Keratinocyte (primary cell): ENCODE data around the gene PAOX.

Experiments used
- CTCF ChIP-seq, 3 experiments: IDR thresholded peaks in 1 of 3; conservative IDR thresholded peaks in 1 of 3; optimal IDR thresholded peaks in 1 of 3; 2 replicates in 2 of 3; 3 replicates in 1 of 3; pipeline versions ENCODE3 to v1.5.1; 2011; ENCODE audit warnings: low read length in 3 of 3, mild to moderate bottlenecking in 3 of 3, moderate library complexity in 2 of 3, control low read depth in 1 of 3, inconsistent platforms in 1 of 3; ENCODE audit not compliant: insufficient read depth in 2 of 3; ENCODE audit errors: extremely low read depth in 1 of 3
- EZH2 ChIP-seq: IDR thresholded peaks from one replicate; pipeline ENCODE4 v1.6.1; 2012; ENCODE audit warnings: inconsistent platforms, mild to moderate bottlenecking, low read length, moderate library complexity

GRCh38 chr10:133372507-133372906 lies 6.6 kb upstream of the PAOX start:
- TF ChIP-seq EZH2: no peak
- TF ChIP-seq CTCF (optimal IDR thresholded peaks at IDR 0.05 in 1 of 3, IDR thresholded peaks at IDR 0.05 in 1 of 3, conservative IDR thresholded peaks at IDR 0.05 in 1 of 3; ENCODE audit: extremely low read depth in 1 of 3, insufficient read depth in 2 of 3, low read length in 3 of 3): no peak
